ENCODE measurements around the gene ITGAV.

DNA sequence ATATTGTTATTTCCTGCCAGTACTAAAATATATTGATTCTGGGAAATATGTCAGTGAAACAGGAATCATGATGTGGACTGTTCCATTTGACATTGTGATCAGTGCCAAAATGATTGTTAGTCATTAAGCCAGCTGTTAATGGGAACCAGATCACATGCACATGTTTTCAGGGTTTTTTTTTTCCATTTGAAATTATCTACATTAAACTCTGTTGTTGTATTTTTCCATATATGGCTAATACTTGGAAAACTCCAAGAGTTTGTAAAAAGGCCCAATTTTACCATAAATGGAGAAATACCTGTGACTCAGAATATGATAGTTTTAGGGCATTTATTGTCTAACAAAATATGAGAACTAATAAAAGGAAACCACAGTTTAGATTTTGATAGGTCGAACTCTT lies 13.4 kb downstream of the ITGAV start:
- TF ChIP-seq, protein P1, sequence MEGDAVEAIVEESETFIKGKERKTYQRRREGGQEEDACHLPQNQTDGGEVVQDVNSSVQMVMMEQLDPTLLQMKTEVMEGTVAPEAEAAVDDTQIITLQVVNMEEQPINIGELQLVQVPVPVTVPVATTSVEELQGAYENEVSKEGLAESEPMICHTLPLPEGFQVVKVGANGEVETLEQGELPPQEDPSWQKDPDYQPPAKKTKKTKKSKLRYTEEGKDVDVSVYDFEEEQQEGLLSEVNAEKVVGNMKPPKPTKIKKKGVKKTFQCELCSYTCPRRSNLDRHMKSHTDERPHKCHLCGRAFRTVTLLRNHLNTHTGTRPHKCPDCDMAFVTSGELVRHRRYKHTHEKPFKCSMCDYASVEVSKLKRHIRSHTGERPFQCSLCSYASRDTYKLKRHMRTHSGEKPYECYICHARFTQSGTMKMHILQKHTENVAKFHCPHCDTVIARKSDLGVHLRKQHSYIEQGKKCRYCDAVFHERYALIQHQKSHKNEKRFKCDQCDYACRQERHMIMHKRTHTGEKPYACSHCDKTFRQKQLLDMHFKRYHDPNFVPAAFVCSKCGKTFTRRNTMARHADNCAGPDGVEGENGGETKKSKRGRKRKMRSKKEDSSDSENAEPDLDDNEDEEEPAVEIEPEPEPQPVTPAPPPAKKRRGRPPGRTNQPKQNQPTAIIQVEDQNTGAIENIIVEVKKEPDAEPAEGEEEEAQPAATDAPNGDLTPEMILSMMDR (IDR thresholded peaks at IDR 0.05): no peak
- no peak for TF ChIP-seq POLR2AphosphoS5 (IDR thresholded peaks at IDR 0.05)
- no peak for TF ChIP-seq POLR2A (IDR thresholded peaks at IDR 0.05; ENCODE audit: low read depth)
- TF ChIP-seq EP300 (IDR thresholded peaks at IDR 0.05): no peak

All from esophagus muscularis mucosa (tissue), 4 donors.